AG04450 (cell line): ENCODE measurements around the gene SDHAF1. TPM values are rescaled to one million over a fixed set of nuclear protein-coding genes. Genes with fewer than 3 reads are reported as not detected.

Source experiments
- CTCF ChIA-PET: fragments of 300-600, 350-600 bp; formaldehyde crosslinking; extraction: SDS; loops from one replicate; lab custom pipeline; 2022; ENCODE audit warnings: antibody characterized with exemption, inconsistent platforms; lab: Charles Lee
- POLR2A ChIA-PET: fragments of 350-600 bp; formaldehyde crosslinking; extraction: SDS; loops from one replicate; lab custom pipeline; 2021; ENCODE audit warnings: antibody characterized with exemption, inconsistent platforms; lab: Yijun Ruan, JAX
- DNase-seq: peaks from one replicate; pipeline ENCODE4 v3.0.0-alpha.2; 2011; ENCODE audit warnings: low read depth, low spot score
- H3K27ac ChIP-seq: one replicate; pipeline ENCODE4 v1.5.1; 2012; ENCODE audit warnings: low read depth, low read length, control low read depth
- H3K27me3 ChIP-seq: one replicate; pipeline ENCODE4 v1.6.0; 2012; ENCODE audit warnings: low read length; ENCODE audit not compliant: control insufficient read depth, insufficient read depth
- H3K4me3 ChIP-seq: 2 replicates; pipeline ENCODE4 v1.5.1; 2011; ENCODE audit warnings: mild to moderate bottlenecking, low read depth, low read length, control low read depth
- H3K9me3 ChIP-seq: 2 replicates; pipeline ENCODE4 v1.5.1; 2012; ENCODE audit warnings: low read length; ENCODE audit not compliant: control insufficient read depth, insufficient read depth
- polyA plus RNA-seq: library from polyadenylated mRNA; depleted of rRNA; stranded (reverse); fragments of >200 nt; gene quantifications from 2 replicates; pipeline ENCODE4 v1.2.3, GENCODE V29; 2011
- TF ChIP-seq, protein P1 (sequence below): IDR thresholded peaks from 2 replicates; pipeline ENCODE4 v1.5.1; 2011; ENCODE audit warnings: low read depth, low read length, control low read depth, inconsistent platforms

Gene SDHAF1
- polyA plus RNA-seq, 1 experiment: 7.5 TPM

DNA sequence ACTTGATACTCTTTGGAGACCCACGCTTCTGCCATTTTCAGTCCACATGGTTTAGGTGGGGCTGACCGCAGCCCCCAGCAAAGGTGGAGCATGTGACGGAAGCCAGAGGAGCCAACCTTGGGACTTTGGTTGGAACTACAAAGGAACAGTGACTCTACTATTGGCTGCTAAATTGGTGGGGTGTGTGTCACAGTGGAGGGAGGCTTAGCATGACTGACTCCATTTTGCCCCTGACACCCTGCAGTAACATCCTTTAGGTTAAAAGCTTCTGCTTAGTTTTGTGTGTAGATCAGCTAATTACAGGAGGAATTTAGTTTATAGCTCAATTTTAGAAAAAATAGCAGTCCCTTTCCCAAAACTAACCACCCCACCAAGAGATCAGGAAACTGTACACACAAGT lies 6.6 kb downstream of the SDHAF1 start:
- H3K4me3 ChIP-seq: no peak overlapping the region
- CTCF ChIA-PET: no interaction called here
- no peak for DNase-seq
- POLR2A ChIA-PET: no interaction called here
- H3K27ac ChIP-seq: no peak overlapping the region
- no peaks in the 10 kb centered on the region for H3K9me3 ChIP-seq
- TF ChIP-seq, protein P1, sequence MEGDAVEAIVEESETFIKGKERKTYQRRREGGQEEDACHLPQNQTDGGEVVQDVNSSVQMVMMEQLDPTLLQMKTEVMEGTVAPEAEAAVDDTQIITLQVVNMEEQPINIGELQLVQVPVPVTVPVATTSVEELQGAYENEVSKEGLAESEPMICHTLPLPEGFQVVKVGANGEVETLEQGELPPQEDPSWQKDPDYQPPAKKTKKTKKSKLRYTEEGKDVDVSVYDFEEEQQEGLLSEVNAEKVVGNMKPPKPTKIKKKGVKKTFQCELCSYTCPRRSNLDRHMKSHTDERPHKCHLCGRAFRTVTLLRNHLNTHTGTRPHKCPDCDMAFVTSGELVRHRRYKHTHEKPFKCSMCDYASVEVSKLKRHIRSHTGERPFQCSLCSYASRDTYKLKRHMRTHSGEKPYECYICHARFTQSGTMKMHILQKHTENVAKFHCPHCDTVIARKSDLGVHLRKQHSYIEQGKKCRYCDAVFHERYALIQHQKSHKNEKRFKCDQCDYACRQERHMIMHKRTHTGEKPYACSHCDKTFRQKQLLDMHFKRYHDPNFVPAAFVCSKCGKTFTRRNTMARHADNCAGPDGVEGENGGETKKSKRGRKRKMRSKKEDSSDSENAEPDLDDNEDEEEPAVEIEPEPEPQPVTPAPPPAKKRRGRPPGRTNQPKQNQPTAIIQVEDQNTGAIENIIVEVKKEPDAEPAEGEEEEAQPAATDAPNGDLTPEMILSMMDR: no peak
- H3K27me3 ChIP-seq: no peaks in the 10 kb centered on the region

- H3K4me3 ChIP-seq: no peak overlapping the region
- ChIA-PET CTCF (no interaction called here), POLR2A (interaction anchor here (0.8 kb wide), 1 partner anchor 11 kb away, joined by 3 read pairs; the partner anchor contains the start of gene ALKBH6)
- TF ChIP-seq, protein P1: no peak
- DNase-seq: no peak
- H3K9me3 ChIP-seq: no peaks in the 10 kb centered on the region
- no peaks in the 10 kb centered on the region for H3K27me3 ChIP-seq
- H3K27ac ChIP-seq: no peak overlapping the region
Observed at GRCh38 chr19:36003284-36003683, 8.3 kb downstream of the SDHAF1 start.

GRCh38 chr19:36006955-36007354 lies 12.0 kb downstream of the SDHAF1 start:
- Histone ChIP-seq H3K9me3 (no peaks in the 10 kb centered on the region), H3K27ac (no peak overlapping the region), H3K27me3 (no peaks in the 10 kb centered on the region), H3K4me3 (no peak overlapping the region)
- ChIA-PET CTCF (no interaction called here), POLR2A (no interaction called here)
- no peak for DNase-seq
- TF ChIP-seq, protein P1: no peak

GRCh38 chr19:36008336-36008978 lies 13.5 kb downstream of the SDHAF1 start, which contains the start of gene SYNE4:
Gene SYNE4 (minus strand): TSS chr19:36008813. CDS start chr19:36008681, 132 bp downstream.
- Histone ChIP-seq H3K27me3 (no peaks in the 10 kb centered on the region), H3K27ac (peak within 1 kb of the TSS; percentile 11), H3K9me3 (no peaks in the 10 kb centered on the region), H3K4me3 (peak within 1 kb of the TSS; percentile 50)
- TF ChIP-seq, protein P1: no peak
- no peak for DNase-seq
- ChIA-PET POLR2A (no interaction called here), CTCF (no interaction called here)

DNA sequence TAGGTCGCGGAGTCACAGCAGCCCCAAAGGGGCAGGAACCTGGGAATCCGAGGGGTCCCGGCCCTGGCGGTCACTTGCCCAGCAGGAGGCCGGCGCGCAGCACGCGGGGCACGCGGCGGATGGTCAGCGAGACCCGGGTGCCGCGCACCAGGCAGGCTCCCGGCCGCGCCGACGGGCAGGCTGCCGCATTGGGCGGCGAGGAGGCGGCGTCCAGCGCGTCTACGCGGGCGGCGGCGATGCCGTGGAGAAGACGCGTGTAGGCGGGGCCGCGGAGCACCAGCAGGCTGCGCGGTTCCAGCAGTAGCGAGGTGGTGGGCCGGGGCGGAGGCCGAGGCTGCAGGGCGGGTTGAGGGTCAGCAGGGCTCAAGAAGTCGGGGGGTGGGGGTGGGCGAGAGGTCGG lies 14.2 kb downstream of the SDHAF1 start:
- CTCF ChIA-PET: no interaction called here
- H3K9me3 ChIP-seq: no peaks in the 10 kb centered on the region
- POLR2A ChIA-PET: interaction anchor here (0.6 kb wide), 1 partner anchor 32 kb away, joined by 4 read pairs; no protein-coding TSS in a partner anchor
- H3K27ac ChIP-seq: no peak overlapping the region
- peak; percentile 13 for DNase-seq
- H3K27me3 ChIP-seq: no peaks in the 10 kb centered on the region
- peak overlapping the region; percentile 50 for H3K4me3 ChIP-seq
- TF ChIP-seq, protein P1: no peak
